Adrenal gland (tissue), 5 donors: Measurements from ENCODE around the gene BCL11B.

Experiments
- CTCF ChIP-seq, 6 experiments: fragments of 450-650 bp in 4 of 6; fragments of 200-600 bp in 2 of 6; sonication (generic) in 1 of 6; IDR thresholded peaks; 1 replicate in 5 of 6; 2 replicates in 1 of 6; pipeline versions ENCODE4 v1.5.1 to v1.8.0; 2016 to 2021; ENCODE audit warnings: antibody characterized with exemption in 6 of 6, mild to moderate bottlenecking in 2 of 6, moderate library complexity in 1 of 6
- POLR2A ChIP-seq, 2 donors: fragments of 450-650 bp; IDR thresholded peaks; one replicate each; pipeline ENCODE4 v1.6.1; 2017; ENCODE audit warnings: antibody characterized with exemption in 2 of 2, mild to moderate bottlenecking in 2 of 2, moderate library complexity in 1 of 2
- donor health status: DM: no; HTN: no; CAD: no.

- TF ChIP-seq CTCF (IDR thresholded peaks at IDR 0.05) (no peak), POLR2A (IDR thresholded peaks at IDR 0.05) (no peak)
These were observed 50.6 kb downstream of the BCL11B start for GRCh38 chr14:99221445-99221844.
